Inferior parietal cortex (tissue), 1 donor: ENCODE measurements around the gene TSPEAR.

Experiments
- DNase-seq: peaks from one replicate; pipeline ENCODE4 v3.0.0-alpha.2; 2016; ENCODE audit errors: extremely low spot score

TSPEAR gene

GRCh38 chr21:44515359-44516165 is 195.8 kb downstream of the TSPEAR start:
- no peak for DNase-seq

DNA sequence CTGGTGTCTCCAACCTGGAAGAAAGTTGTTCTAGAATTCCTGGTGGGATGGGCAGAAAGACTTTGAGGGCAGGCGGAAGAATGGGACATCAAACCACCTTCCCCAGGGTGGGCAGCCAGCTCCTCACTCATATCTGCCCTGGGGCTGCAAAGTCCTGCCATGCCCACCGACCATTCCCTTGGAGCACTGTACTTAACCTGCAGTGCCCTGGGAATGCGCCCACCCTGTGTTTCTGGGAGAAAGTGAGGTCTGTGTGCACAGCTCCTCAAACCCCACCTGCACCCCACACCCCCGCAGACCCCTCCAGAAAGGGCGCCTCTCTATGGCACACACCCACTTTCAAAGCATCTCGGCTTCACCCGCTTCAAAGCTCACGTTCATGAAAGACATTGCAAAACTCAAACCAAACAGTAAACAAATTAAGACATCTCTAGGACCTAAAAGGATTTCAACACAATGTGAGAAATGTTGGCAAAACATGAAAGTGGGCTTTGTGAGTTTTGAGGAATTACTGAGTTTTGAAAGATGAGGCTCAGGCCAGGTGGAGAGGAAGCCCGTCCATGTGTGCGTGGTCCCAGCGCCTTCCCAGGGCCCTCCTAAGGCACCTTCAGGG is 196.5 kb downstream of the TSPEAR start:
- DNase-seq, result no peak

DNA sequence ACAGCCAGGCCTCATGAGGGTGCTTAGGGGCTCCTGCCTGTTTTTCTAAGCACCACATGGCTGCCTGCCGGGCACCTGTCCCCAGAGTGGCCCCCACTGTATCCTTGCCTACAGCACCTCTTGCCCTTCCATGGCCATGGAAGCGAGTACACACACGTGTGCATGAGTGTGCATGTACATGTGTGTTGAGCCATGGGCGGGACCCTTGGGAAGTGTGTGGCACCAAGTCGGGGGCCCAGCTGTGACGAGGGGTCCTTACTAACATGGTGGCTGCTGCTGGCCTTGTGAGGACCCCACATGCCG is 197.2 kb downstream of the TSPEAR start:
- no peak for DNase-seq

- DNase-seq, result no peak
These were observed 197.8 kb downstream of the TSPEAR start for GRCh38 chr21:44513389-44514217.

DNA sequence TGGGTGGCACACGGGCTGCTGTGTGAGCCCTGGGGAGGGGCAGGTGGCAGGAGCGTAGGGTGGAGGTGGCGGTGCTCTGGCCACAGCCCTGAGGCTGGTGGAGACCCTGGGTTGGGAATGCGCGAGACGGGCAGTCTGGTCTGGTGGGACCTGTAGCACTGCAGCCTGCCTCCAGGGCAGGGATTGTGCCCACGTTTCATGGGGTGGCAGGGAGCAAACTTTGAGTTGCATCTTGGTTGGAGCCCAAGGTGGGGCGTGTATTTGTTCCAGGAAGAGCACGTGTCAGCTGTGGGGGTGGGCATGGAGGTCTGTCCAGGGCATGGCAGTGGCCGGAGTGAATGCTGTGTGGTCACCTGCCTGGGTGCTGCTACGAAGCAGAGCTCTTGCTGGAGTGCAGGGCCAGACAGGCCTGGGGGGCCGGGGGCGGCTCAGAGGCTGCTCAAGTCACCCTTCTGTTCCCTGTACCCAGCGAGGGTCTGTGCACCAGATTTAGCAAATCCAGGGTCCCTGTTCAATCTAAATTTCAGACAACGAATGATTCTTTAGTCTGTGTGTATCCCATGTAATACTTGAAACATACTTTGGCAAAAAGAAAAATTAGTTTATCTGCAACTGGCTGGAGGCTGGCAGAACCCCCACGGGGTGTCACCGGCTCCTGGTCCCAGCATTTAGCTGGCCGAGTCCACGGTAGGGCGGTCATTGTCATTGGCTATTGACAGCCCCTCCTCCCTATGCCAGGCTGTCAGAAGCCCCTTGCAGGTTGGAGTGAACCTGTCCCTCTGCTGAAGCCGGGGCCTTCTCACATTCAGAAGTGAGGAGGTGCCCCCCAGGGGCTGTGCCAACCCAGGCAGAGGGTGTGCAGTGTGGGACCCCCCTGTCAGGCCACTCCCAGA is 198.6 kb downstream of the TSPEAR start:
- no peak for DNase-seq

DNA sequence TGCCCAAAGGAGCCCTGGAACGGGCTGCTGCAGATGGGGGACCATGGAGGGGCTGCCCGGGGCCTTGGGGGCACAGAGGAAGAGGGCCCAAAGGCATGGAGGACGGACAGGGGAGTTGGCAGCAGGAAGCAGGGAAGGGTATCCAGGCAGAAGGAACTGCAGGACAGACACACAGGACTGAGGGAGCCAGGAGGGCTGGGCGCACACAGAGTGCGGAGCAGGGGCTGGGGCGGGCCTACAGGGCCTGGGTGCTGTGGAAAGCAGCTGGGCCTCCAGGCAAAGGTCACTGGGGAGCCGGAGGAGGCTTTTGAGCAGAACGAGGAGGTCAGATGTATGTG is 199.5 kb downstream of the TSPEAR start:
- no peak for DNase-seq

- no peak for DNase-seq
These were observed 200.0 kb downstream of the TSPEAR start for GRCh38 chr21:44511219-44511937.

DNA sequence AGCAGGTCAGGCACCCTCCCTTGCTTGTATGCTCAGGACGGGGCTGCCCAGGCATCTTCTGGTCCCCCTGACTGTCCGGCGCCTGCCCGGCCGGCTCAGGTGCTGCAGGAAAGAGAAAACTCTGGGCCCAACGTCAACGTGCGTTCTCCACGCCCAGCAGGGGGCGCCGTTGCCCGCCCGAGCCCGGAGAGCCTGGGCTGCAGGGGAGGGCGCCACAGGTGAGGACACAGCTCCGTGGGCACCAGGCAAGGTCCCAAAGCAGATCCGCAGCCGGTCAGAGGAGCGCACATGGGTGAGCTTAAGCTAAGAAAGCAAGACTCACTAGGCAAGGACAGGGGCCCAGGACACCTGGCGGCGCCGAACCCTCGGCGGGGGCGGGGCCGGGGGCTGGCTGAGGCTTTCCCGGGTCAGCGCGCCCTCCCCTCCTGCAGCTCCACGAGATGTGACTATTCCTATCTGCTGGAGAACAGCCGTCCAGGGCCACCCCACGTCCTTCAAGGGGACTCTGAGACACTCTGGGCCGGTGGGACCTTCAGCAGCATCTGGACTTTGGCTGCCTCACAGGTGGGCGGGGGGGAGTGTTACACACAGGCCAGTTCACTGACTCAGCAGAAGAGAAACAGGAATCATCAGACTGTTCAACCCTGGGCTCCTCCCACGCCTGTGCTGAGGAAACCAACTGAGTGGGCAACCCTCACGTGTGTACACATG is 200.7 kb downstream of the TSPEAR start:
- DNase-seq, result no peak

GRCh38 chr21:44510109-44510507 is 201.3 kb downstream of the TSPEAR start:
- no peak for DNase-seq

DNA sequence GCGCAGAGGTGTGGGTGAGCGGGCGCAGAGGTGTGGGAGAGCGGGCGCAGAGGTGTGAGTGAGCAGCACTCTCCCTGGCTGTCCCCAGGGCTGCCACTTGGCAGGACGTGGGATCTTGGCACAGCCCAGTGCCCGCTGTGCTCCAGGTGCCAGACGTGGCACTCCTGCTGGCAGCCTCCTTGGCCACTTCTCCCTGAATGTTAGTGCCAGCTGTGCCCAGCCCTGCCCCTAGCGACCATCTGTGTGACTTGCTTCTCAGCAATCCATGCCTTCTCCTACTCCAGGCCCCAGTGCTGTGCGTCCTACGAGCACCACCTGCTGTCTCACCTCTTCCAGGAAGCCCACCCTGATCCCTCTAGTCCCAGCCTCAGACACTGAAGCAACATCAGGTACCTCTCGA is 201.8 kb downstream of the TSPEAR start:
- no peak for DNase-seq

- no peak for DNase-seq
These were observed 202.5 kb downstream of the TSPEAR start for GRCh38 chr21:44508711-44509445.

DNA sequence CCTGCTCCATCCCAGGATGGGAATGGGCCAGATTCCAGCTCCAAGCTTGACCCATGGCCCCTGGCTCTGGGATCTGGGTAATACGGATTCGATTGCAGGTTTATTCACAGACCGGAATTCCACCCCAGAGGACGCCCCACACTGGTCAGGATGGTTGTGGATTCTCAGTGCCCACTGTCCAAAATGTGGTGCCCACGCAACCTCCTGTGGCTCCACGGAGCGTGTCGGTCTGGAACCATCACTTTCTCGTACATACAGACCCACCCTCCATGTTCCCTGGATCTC is 203.0 kb downstream of the TSPEAR start:
- no peak for DNase-seq

GRCh38 chr21:44507673-44508425 is 203.5 kb downstream of the TSPEAR start:
- DNase-seq, result no peak

DNA sequence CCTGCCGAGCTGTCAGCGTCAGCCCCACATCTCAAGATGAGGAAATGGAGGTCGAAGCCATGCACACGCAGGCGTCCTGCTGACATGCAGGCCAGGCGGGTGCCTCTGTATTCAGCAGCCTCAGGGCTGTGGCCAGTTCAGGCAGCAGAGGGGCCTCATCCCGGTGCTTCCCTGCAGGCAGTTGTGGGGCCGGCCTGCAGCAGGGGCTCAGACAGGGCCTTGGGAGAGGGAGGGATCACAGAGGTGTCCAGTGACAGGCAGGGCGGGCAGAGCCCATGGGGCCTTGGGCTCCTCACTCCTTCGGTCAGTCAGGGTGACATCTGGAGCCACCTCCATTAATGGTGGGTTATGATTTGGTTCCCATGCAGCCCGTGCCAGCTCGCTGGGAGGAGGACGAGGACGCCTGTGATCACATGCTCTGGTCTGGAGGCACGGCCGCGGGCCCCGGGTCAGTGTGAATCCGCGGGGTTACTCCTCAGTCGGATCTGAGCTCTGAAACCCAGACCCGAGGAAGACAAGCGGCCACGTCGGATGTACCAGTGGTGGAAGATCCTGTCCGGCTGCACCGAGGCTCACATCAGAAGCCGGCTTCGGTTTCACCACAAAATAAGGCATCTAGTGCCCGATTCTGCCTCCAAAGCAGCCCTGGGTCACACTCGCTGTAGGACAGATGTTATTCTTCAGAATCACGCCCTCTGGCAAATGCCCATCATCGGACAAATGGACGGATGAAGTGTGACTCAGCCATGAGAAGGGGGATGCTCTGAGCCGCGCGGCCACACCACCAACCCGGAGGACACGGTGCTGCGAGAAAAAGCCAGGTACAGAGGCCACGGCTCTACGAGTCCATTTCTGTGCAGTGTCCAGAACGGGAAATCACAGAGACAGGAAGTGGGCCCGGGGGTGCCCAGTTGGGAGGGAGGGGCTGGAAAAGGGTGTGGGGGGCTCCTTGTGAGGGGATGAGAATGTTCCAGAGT is 204.8 kb downstream of the TSPEAR start:
- no peak for DNase-seq

- DNase-seq, result no peak
These were observed 205.6 kb downstream of the TSPEAR start for GRCh38 chr21:44505673-44506278.

GRCh38 chr21:44503901-44504399 is 207.4 kb downstream of the TSPEAR start:
- no peak for DNase-seq
